ENCODE measurements around the gene APP.
A peak's percentile ranks its signal among the peaks of the same experiment; 100 is the strongest.

Gene APP

GRCh38 chr21:25895565-25896205 is 274.9 kb downstream of the APP start:
- DNase-seq: no peak

- DNase-seq: no peak
These were observed 277.4 kb downstream of the APP start for GRCh38 chr21:25893191-25893590.

- no peak for DNase-seq
These were observed 279.0 kb downstream of the APP start for GRCh38 chr21:25891596-25891995.

- no peak for DNase-seq
These were observed 280.6 kb downstream of the APP start for GRCh38 chr21:25890001-25890400.

- no peak for DNase-seq
These were observed 281.9 kb downstream of the APP start for GRCh38 chr21:25888711-25889110.

- no peak for DNase-seq
These were observed 282.8 kb downstream of the APP start for GRCh38 chr21:25887646-25888306.

- DNase-seq: no peak
These were observed 283.4 kb downstream of the APP start for GRCh38 chr21:25887166-25887565.

GRCh38 chr21:25885880-25886279 is 284.7 kb downstream of the APP start:
- DNase-seq: no peak

GRCh38 chr21:25885405-25885804 is 285.2 kb downstream of the APP start:
- no peak for DNase-seq

GRCh38 chr21:25884311-25884710 is 286.3 kb downstream of the APP start:
- no peak for DNase-seq

- DNase-seq: peak; percentile 44
These were observed 288.8 kb downstream of the APP start for GRCh38 chr21:25881524-25882376.

GRCh38 chr21:25879203-25879602 is 291.4 kb downstream of the APP start:
- DNase-seq: no peak

GRCh38 chr21:25878344-25878743 is 292.2 kb downstream of the APP start:
- DNase-seq: no peak

- DNase-seq: no peak
These were observed 298.3 kb downstream of the APP start for GRCh38 chr21:25872271-25872670.

GRCh38 chr21:25871566-25871965 is 299.0 kb downstream of the APP start:
- DNase-seq: no peak

- DNase-seq: no peak
These were observed 300.5 kb downstream of the APP start for GRCh38 chr21:25870084-25870483.

- no peak for DNase-seq
These were observed 303.5 kb downstream of the APP start for GRCh38 chr21:25867061-25867460.

GRCh38 chr21:25863747-25864146 is 306.8 kb downstream of the APP start:
- DNase-seq: no peak

GRCh38 chr21:25863031-25863430 is 307.5 kb downstream of the APP start:
- DNase-seq: no peak

- no peak for DNase-seq
These were observed 308.0 kb downstream of the APP start for GRCh38 chr21:25862596-25862995.

- no peak for DNase-seq
These were observed 308.5 kb downstream of the APP start for GRCh38 chr21:25862112-25862511.

GRCh38 chr21:25859235-25859929 is 311.2 kb downstream of the APP start:
- DNase-seq: no peak

- no peak for DNase-seq
These were observed 312.2 kb downstream of the APP start for GRCh38 chr21:25858325-25858724.
